DMS79 (cell line): Measurements from ENCODE around the gene ACVRL1.

Experiments used
- DNase-seq: peaks from one replicate; lab custom pipeline; 2025; lab: John Stamatoyannopoulos, UW

The ACVRL1 gene

GRCh38 chr12:51942501-51943000 lies 35.2 kb downstream of the ACVRL1 start:
- peak; percentile 19 for DNase-seq

- DNase-seq: no peak
Observed at GRCh38 chr12:51943346-51943745, 36.0 kb downstream of the ACVRL1 start.

- no peak for DNase-seq
Observed at GRCh38 chr12:51944608-51945233, 37.4 kb downstream of the ACVRL1 start.

- no peak for DNase-seq
Observed at GRCh38 chr12:51947246-51947996, 40.1 kb downstream of the ACVRL1 start.

- no peak for DNase-seq
Observed at GRCh38 chr12:51948066-51948465, 40.8 kb downstream of the ACVRL1 start.

GRCh38 chr12:51949342-51950030 lies 42.2 kb downstream of the ACVRL1 start:
- DNase-seq: no peak

GRCh38 chr12:51950682-51951198 lies 43.4 kb downstream of the ACVRL1 start:
- DNase-seq: no peak

GRCh38 chr12:51951199-51951842 lies 44.0 kb downstream of the ACVRL1 start, which contains the start of gene ACVR1B:
ACVR1B (plus strand) TSS chr12:51951699; CDS start chr12:51951744, 45 bp downstream.
- DNase-seq: peak; percentile 24

- DNase-seq: no peak
Observed at GRCh38 chr12:51951843-51952722, 44.8 kb downstream of the ACVRL1 start.

- DNase-seq: no peak
Observed at GRCh38 chr12:51953089-51953488, 45.8 kb downstream of the ACVRL1 start.

- DNase-seq: no peak
Observed at GRCh38 chr12:51953864-51954263, 46.6 kb downstream of the ACVRL1 start.

GRCh38 chr12:51954561-51955361 lies 47.5 kb downstream of the ACVRL1 start:
- no peak for DNase-seq

GRCh38 chr12:51955702-51956101 lies 48.4 kb downstream of the ACVRL1 start:
- no peak for DNase-seq

GRCh38 chr12:51958542-51958941 lies 51.2 kb downstream of the ACVRL1 start:
- DNase-seq: no peak

- DNase-seq: no peak
Observed at GRCh38 chr12:51959211-51959610, 51.9 kb downstream of the ACVRL1 start.

- no peak for DNase-seq
Observed at GRCh38 chr12:51959921-51960320, 52.6 kb downstream of the ACVRL1 start.

GRCh38 chr12:51960488-51960887 lies 53.2 kb downstream of the ACVRL1 start:
- DNase-seq: no peak

GRCh38 chr12:51960890-51961289 lies 53.6 kb downstream of the ACVRL1 start:
- no peak for DNase-seq

- no peak for DNase-seq
Observed at GRCh38 chr12:51961834-51962233, 54.5 kb downstream of the ACVRL1 start.

GRCh38 chr12:51962737-51963136 lies 55.4 kb downstream of the ACVRL1 start:
- no peak for DNase-seq
